Loucy (cell line): ENCODE measurements around the gene SLC27A3.
A peak's percentile ranks its signal among the peaks of the same experiment; 100 is the strongest.

ENCODE experiments used
- H2AFZ ChIP-seq: fragments of 200-600 bp; sonication (generic); 2 replicates; pipeline ENCODE4 v1.6.0; 2016; ENCODE audit warnings: antibody characterized with exemption, mild to moderate bottlenecking, low read length, moderate library complexity
- H3F3A ChIP-seq: fragments of 200-600 bp; 2 replicates; pipeline ENCODE4 v1.6.0; 2016; ENCODE audit warnings: antibody characterized with exemption, low read depth, mild to moderate bottlenecking
- H3K27me3 ChIP-seq: fragments of 200-600 bp; sonication (generic); 2 replicates; pipeline ENCODE4 v1.6.1; 2014; ENCODE audit warnings: low read length, mild to moderate bottlenecking; ENCODE audit not compliant: insufficient read depth, poor library complexity, severe bottlenecking
- H3K36me3 ChIP-seq: fragments of 200-600 bp; sonication (generic); 2 replicates; pipeline ENCODE4 v1.6.1; 2016; ENCODE audit warnings: low read length; ENCODE audit not compliant: insufficient read depth
- H3K4me1 ChIP-seq: fragments of 200-600 bp; sonication (generic); 2 replicates; pipeline ENCODE4 v1.5.1; 2014; ENCODE audit warnings: low read length, mild to moderate bottlenecking; ENCODE audit not compliant: insufficient read depth, poor library complexity, severe bottlenecking
- H3K4me2 ChIP-seq: fragments of 200-600 bp; sonication (generic); 2 replicates; pipeline ENCODE4 v1.6.0; 2014; ENCODE audit warnings: antibody characterized with exemption, low read length, low read depth, mild to moderate bottlenecking; ENCODE audit not compliant: poor library complexity, severe bottlenecking
- H3K4me3 ChIP-seq: fragments of 200-600 bp; sonication (generic); 2 replicates; pipeline ENCODE4 v1.5.1; 2014; ENCODE audit warnings: low read length, mild to moderate bottlenecking, mixed read lengths; ENCODE audit not compliant: poor library complexity, severe bottlenecking
- H3K79me2 ChIP-seq: fragments of 200-600 bp; sonication (generic); 2 replicates; pipeline ENCODE4 v1.6.1; 2014; ENCODE audit warnings: low read length; ENCODE audit not compliant: insufficient read depth
- H3K9ac ChIP-seq: fragments of 200-600 bp; sonication (generic); 2 replicates; pipeline ENCODE4 v1.6.0; 2014; ENCODE audit warnings: mild to moderate bottlenecking, low read depth, low read length, moderate library complexity; ENCODE audit not compliant: poor library complexity, severe bottlenecking
- H3K9me2 ChIP-seq: fragments of 200-600 bp; sonication (generic); replicated peaks from 2 replicates; pipeline ENCODE4 v1.6.1; 2016; ENCODE audit warnings: low read depth, low read length, mixed read lengths
- H3K9me3 ChIP-seq: fragments of 200-600 bp; sonication (generic); 2 replicates; pipeline ENCODE4 v1.6.1; 2014; ENCODE audit warnings: mild to moderate bottlenecking, antibody characterized with exemption, low read length, low read depth; ENCODE audit not compliant: insufficient read depth
- H4K20me1 ChIP-seq: fragments of 200-600 bp; sonication (generic); 2 replicates; pipeline ENCODE4 v1.6.0; 2014; ENCODE audit warnings: antibody characterized with exemption, low read length, mild to moderate bottlenecking; ENCODE audit not compliant: insufficient read depth, poor library complexity, severe bottlenecking
- EZH2phosphoT487 ChIP-seq: fragments of 200-600 bp; IDR thresholded peaks from 2 replicates; pipeline ENCODE4 v1.6.1; 2018; ENCODE audit warnings: antibody characterized with exemption, mild to moderate bottlenecking, moderate library complexity, borderline replicate concordance
- TF ChIP-seq, protein P1 (sequence below): fragments of 200-600 bp; sonication (generic); conservative IDR thresholded peaks from 2 replicates; pipeline ENCODE4 v1.5.1; 2014; ENCODE audit warnings: mild to moderate bottlenecking, antibody characterized with exemption, low read length

The SLC27A3 gene

DNA sequence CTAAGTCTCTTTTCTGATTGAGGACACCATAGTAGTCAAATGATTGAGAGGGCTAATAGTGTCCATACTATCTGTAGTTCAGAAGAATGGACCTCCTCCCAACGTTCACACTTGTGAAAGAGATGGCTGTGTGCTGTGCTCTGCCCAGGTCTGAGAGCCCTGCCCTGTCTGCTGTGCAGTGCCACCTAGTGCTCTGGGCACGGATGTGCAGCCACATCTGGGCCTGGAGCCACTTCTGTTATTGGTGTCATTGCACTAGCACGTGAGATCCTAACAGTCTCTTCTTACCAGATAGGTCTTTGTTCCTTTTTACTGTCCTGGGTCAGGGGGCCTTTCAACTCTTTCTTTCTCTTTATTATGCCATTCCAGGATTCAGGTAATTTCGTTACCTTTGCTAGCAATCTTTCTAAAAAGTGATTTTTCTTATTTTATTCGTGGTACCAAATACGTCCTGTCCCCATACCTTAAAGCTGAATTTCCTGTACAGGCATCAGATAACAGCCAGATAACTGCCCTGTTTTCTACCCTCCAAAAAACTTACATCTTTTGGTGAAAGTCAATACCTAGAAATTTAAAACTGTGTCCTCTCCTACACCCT is 25.7 kb upstream of the SLC27A3 start:
- no peaks in the 10 kb centered on the region for H3K9me2 ChIP-seq
- H2AFZ ChIP-seq = no peak overlapping the region
- peaks cover 74% of the 10 kb centered on the region; the same call in 1 of the 2 replicates for H3K36me3 ChIP-seq
- H3K27me3 ChIP-seq = no peaks in the 10 kb centered on the region
- no peaks in the 10 kb centered on the region for H3F3A ChIP-seq
- no peaks in the 10 kb centered on the region for H3K79me2 ChIP-seq
- no peaks in the 10 kb centered on the region for H3K9me3 ChIP-seq
- no peak overlapping the region for H3K4me3 ChIP-seq
- H3K9ac ChIP-seq = no peak overlapping the region
- H4K20me1 ChIP-seq = no peaks in the 10 kb centered on the region
- no peaks in the 10 kb centered on the region for H3K4me1 ChIP-seq
- TF ChIP-seq, protein P1, sequence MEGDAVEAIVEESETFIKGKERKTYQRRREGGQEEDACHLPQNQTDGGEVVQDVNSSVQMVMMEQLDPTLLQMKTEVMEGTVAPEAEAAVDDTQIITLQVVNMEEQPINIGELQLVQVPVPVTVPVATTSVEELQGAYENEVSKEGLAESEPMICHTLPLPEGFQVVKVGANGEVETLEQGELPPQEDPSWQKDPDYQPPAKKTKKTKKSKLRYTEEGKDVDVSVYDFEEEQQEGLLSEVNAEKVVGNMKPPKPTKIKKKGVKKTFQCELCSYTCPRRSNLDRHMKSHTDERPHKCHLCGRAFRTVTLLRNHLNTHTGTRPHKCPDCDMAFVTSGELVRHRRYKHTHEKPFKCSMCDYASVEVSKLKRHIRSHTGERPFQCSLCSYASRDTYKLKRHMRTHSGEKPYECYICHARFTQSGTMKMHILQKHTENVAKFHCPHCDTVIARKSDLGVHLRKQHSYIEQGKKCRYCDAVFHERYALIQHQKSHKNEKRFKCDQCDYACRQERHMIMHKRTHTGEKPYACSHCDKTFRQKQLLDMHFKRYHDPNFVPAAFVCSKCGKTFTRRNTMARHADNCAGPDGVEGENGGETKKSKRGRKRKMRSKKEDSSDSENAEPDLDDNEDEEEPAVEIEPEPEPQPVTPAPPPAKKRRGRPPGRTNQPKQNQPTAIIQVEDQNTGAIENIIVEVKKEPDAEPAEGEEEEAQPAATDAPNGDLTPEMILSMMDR = peak; percentile 96
- no peak for TF ChIP-seq EZH2phosphoT487
- no peak overlapping the region for H3K4me2 ChIP-seq

DNA sequence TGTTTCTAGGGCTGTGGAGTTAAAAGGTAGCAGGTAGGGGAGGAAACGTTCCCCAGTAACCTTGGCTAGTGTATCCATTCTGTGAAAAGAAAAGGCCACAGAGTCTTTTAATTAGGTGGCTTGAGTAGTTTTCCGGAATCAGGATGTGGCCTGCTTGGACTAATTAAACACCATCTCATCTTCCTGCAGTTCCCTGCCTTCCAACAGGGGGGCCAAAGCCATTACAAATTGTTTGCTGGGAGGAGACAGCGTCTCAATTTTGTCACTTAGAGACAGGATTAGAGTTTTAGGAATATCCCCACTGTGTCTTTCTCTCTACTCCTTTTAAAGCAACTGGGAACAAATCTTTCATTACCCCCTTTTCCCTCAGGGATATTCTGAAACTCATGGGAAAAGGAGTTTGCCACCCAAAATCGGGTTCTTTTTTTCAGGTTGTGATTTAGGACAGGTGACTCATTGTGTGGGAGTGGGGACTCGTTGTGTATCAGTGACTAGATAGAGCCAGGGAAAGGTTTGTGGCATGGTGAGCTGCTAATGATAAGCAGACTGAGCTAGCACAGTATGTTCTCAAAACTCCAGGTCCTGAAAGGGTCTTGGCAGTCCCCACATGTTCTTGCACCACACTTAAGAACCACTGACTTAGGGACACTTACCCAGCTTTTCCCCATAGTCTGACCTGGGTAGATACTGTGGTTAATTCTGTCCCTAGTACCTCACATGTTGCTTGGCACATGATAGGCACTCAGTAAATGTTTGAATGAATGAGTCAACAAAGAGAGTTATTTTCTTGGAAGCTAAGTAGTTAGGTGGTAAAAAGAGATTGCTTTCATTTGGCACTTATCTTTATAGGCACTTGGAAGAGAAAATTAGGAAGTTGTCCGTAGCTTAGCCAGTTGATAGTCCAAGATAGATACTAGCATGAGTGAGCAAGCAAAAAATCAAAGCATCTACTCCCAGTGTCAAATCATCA is 24.9 kb upstream of the SLC27A3 start:
- no peak overlapping the region for H3K4me3 ChIP-seq
- no peaks in the 10 kb centered on the region for H3K4me1 ChIP-seq
- no peaks in the 10 kb centered on the region for H3K9me2 ChIP-seq
- H3K9ac ChIP-seq = no peak overlapping the region
- H3K4me2 ChIP-seq = no peak overlapping the region
- no peak overlapping the region for H2AFZ ChIP-seq
- no peaks in the 10 kb centered on the region for H3K79me2 ChIP-seq
- H4K20me1 ChIP-seq = no peaks in the 10 kb centered on the region
- H3K36me3 ChIP-seq = peaks cover 80% of the 10 kb centered on the region; the same call in 1 of the 2 replicates
- no peaks in the 10 kb centered on the region for H3K9me3 ChIP-seq
- TF ChIP-seq EZH2phosphoT487 = no peak
- TF ChIP-seq, protein P1 = no peak
- H3F3A ChIP-seq = no peaks in the 10 kb centered on the region
- H3K27me3 ChIP-seq = no peaks in the 10 kb centered on the region

DNA sequence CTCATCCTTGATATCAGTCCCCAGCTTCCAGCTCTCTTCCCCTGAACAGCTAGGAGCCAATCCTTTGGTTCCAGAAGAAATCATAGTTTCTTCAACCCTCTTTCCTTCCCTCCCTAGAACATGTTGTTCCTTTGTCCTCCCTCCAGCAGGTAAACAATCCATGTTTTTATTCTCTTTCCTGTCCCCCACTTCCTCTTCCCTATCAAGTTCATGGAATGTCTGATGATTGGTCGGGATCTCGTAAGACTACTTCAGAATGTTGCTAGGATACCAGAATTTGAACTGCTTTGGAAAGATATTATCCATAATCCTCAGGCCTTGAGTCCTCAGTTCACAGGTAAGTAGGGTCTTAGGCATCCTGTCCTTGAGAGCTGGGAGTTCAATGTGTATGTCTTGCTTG is 23.1 kb upstream of the SLC27A3 start:
- no peaks in the 10 kb centered on the region for H3K9me2 ChIP-seq
- H3F3A ChIP-seq = no peaks in the 10 kb centered on the region
- H3K4me2 ChIP-seq = no peak overlapping the region
- no peak overlapping the region for H3K4me3 ChIP-seq
- peaks cover 82% of the 10 kb centered on the region; the same call in 1 of the 2 replicates for H3K36me3 ChIP-seq
- H3K9me3 ChIP-seq = no peaks in the 10 kb centered on the region
- H3K4me1 ChIP-seq = no peaks in the 10 kb centered on the region
- TF ChIP-seq, protein P1 = no peak
- no peak for TF ChIP-seq EZH2phosphoT487
- no peaks in the 10 kb centered on the region for H4K20me1 ChIP-seq
- no peaks in the 10 kb centered on the region for H3K27me3 ChIP-seq
- no peaks in the 10 kb centered on the region for H3K79me2 ChIP-seq
- no peak overlapping the region for H2AFZ ChIP-seq
- H3K9ac ChIP-seq = no peak overlapping the region
